HepG2 (cell line): ENCODE measurements around the gene SLC13A5. TPM values are rescaled to one million over a fixed set of nuclear protein-coding genes. Genes with fewer than 3 reads are reported as not detected.

Experiments used
- ATAC-seq: fragments of 200-7000 bp; cut with Tn5 transposase; 3 replicates; pipeline ENCODE4 v1.9.1; 2020; ENCODE audit warnings: mild to moderate bottlenecking, moderate library complexity
- BruUV-seq: library from RNA; stranded (reverse); fragments of 400-500 nt; replicated peaks from 2 replicates; lab custom pipeline; 2021; lab: Mats Ljungman, UMichigan
- CTCF ChIA-PET: fragments of 300-600 bp; formaldehyde crosslinking; extraction: SDS; loops from one replicate; lab custom pipeline; 2021; ENCODE audit warnings: low total read pairs, inconsistent platforms, low intra/inter-chr PET ratio; lab: Yijun Ruan, JAX
- POLR2A ChIA-PET: fragments of 350-600 bp; sonication (Branson Sonifier 250); formaldehyde crosslinking; loops from one replicate; lab custom pipeline; 2020; ENCODE audit warnings: antibody characterized with exemption, inconsistent platforms; lab: Yijun Ruan, JAX
- DNase-seq: peaks from one replicate; pipeline ENCODE4 v3.0.0-alpha.2; 2015; ENCODE audit warnings: low spot score
- FAIRE-seq: peaks from 3 replicates; lab custom pipeline; 2011; peaks lifted over from hg19 to GRCh38; lab: Jason Lieb, UNC
- H2AFZ ChIP-seq: one replicate; pipeline ENCODE4 v1.6.1; 2011; ENCODE audit warnings: low read length, inconsistent platforms
- H3K27ac ChIP-seq: fragments of 300-600 bp; 3 replicates; pipeline ENCODE4 v1.8.0; 2011; ENCODE audit warnings: mixed run types, mild to moderate bottlenecking, mixed read lengths, low read length, inconsistent platforms; ENCODE audit not compliant: insufficient read depth; ENCODE audit errors: extremely low read length
- H3K27me3 ChIP-seq, 2 experiments: fragments of 200-600 bp in 1 of 2; 2 replicates in 1 of 2; 3 replicates in 1 of 2; pipeline versions ENCODE4 v1.6.0 to v1.8.0; 2011; ENCODE audit warnings: low read length in 2 of 2, mild to moderate bottlenecking in 2 of 2, moderate library complexity in 2 of 2, inconsistent platforms in 1 of 2; ENCODE audit not compliant: insufficient read depth in 2 of 2, control insufficient read depth in 1 of 2
- H3K36me3 ChIP-seq, 2 experiments: fragments of 200-600 bp in 1 of 2; replicated peaks in 1 of 2; 2 replicates in 1 of 2; 3 replicates in 1 of 2; pipeline versions ENCODE4 v1.5.1 to v1.8.0; 2011; ENCODE audit warnings: low read length in 2 of 2, inconsistent platforms in 1 of 2; ENCODE audit not compliant: insufficient read depth in 2 of 2, control insufficient read depth in 1 of 2
- H3K4me1 ChIP-seq: 2 replicates; pipeline ENCODE4 v1.5.1; 2012; ENCODE audit warnings: low read length, inconsistent platforms; ENCODE audit not compliant: insufficient read depth
- H3K4me2 ChIP-seq: 2 replicates; pipeline ENCODE4 v1.6.0; 2011; ENCODE audit warnings: low read depth, low read length, inconsistent platforms
- H3K4me3 ChIP-seq, 3 experiments: fragments of 200-600 bp in 1 of 3; sonication (generic), shearing (Covaris generic) in 1 of 3; replicated peaks in 1 of 3; 2 replicates each; pipeline ENCODE4 v1.5.1; 2011 to 2016; ENCODE audit warnings: low read length in 3 of 3, inconsistent platforms in 2 of 3, low read depth in 2 of 3, mild to moderate bottlenecking in 2 of 3, control low read depth in 1 of 3, mixed read lengths in 1 of 3; ENCODE audit not compliant: insufficient read depth in 1 of 3
- H3K79me2 ChIP-seq: one replicate; pipeline ENCODE4 v1.6.1; 2011; ENCODE audit warnings: low read length, inconsistent platforms; ENCODE audit not compliant: insufficient read depth
- H3K9ac ChIP-seq: 2 replicates; pipeline ENCODE4 v1.6.0; 2011; ENCODE audit warnings: mild to moderate bottlenecking, low read depth, low read length, inconsistent platforms; ENCODE audit not compliant: insufficient read depth
- H3K9me3 ChIP-seq: 2 replicates; pipeline ENCODE4 v1.5.1; 2012; ENCODE audit warnings: mild to moderate bottlenecking, low read length
- H4K20me1 ChIP-seq: 2 replicates; pipeline ENCODE4 v1.6.0; 2011; ENCODE audit warnings: inconsistent platforms, mild to moderate bottlenecking, low read length, moderate library complexity; ENCODE audit not compliant: insufficient read depth
- ATF1 ChIP-seq: IDR thresholded peaks from 2 replicates; pipeline ENCODE4 v1.6.1; 2016; ENCODE audit warnings: mild to moderate bottlenecking, control low read depth
- GATAD2A ChIP-seq: IDR thresholded peaks from 2 replicates; pipeline ENCODE4 v1.6.1; 2016
- HNRNPK ChIP-seq: fragments of 200-400 bp; formaldehyde crosslinking; IDR thresholded peaks from 2 replicates; pipeline ENCODE4 v1.6.1; 2018; ENCODE audit warnings: low read length, low read depth, moderate library complexity, mild to moderate bottlenecking; ENCODE audit not compliant: poor library complexity, severe bottlenecking
- HNRNPL ChIP-seq: fragments of 200-400 bp; formaldehyde crosslinking; IDR thresholded peaks from 2 replicates; pipeline ENCODE4 v1.6.1; 2017; ENCODE audit warnings: mild to moderate bottlenecking, low read depth, low read length
- PPARG ChIP-seq: conservative IDR thresholded peaks from 2 replicates; pipeline ENCODE4 v1.6.1; 2016; ENCODE audit warnings: missing biosample characterization, missing genetic modification reagents
- SIN3B ChIP-seq: fragments of 150-350 bp; IDR thresholded peaks from 2 replicates; pipeline ENCODE4 v1.6.1; 2014; ENCODE audit warnings: low read length
- SMC3 ChIP-seq: IDR thresholded peaks from 2 replicates; pipeline ENCODE4 v1.6.1; 2011; ENCODE audit warnings: low read length, improper control_type of control experiment
- SOX13 ChIP-seq, 3 experiments: fragments of 450-650 bp in 1 of 3; sonication (generic) in 1 of 3; formaldehyde crosslinking in 1 of 3; IDR thresholded peaks in 2 of 3; conservative IDR thresholded peaks in 1 of 3; 2 replicates each; pipeline versions ENCODE4 v1.5.0 to v1.6.1; 2016 to 2020; ENCODE audit warnings: antibody characterized with exemption in 1 of 3, mild to moderate bottlenecking in 1 of 3, missing compliant biosample characterization in 1 of 3, missing genetic modification reagents in 1 of 3, moderate library complexity in 1 of 3
- TARDBP ChIP-seq: sonication (generic); formaldehyde crosslinking; IDR thresholded peaks from 2 replicates; pipeline ENCODE4 v1.8.0; 2022; ENCODE audit warnings: mild to moderate bottlenecking, missing genetic modification reagents
- TGIF2 ChIP-seq: IDR thresholded peaks from 2 replicates; pipeline ENCODE4 v1.6.1; 2016; ENCODE audit warnings: control low read depth, missing compliant biosample characterization
- USF2 ChIP-seq, 2 experiments: sonication (generic) in 1 of 2; formaldehyde crosslinking in 1 of 2; IDR thresholded peaks; 2 replicates each; pipeline versions ENCODE4 v1.5.1 to v1.6.1; 2011 to 2020; ENCODE audit warnings: borderline replicate concordance in 1 of 2, low read depth in 1 of 2, low read length in 1 of 2, mild to moderate bottlenecking in 1 of 2, missing genetic modification reagents in 1 of 2, moderate library complexity in 1 of 2
- ZBTB1 ChIP-seq: sonication (generic); formaldehyde crosslinking; IDR thresholded peaks from 2 replicates; pipeline ENCODE4 v1.4.0; 2020; ENCODE audit warnings: missing genetic modification reagents, borderline replicate concordance
- ZNF589 ChIP-seq: sonication (generic); formaldehyde crosslinking; conservative IDR thresholded peaks from 2 replicates; pipeline ENCODE4 v1.8.0; 2022; ENCODE audit warnings: mild to moderate bottlenecking, moderate library complexity, missing genetic modification reagents
- WGBS: methylation state at CpG from one replicate; pipeline ENCODE4 v1.1.6; 2017; ENCODE audit warnings: low lambda C conversion rate; 5-methylcytosine and 5-hydroxymethylcytosine counted together
- in situ Hi-C: cut with HindIII; loops from 2 replicates; pipeline ENCODE4 v1.10.0; 2017; ENCODE audit warnings: low pct_unique_long_range_greater_than_20kb; ENCODE audit not compliant: extremely low pct_ligation_motif_present
- intact Hi-C: fragments of 100-400 bp; cut with micrococcal nuclease; formaldehyde crosslinking; loops from one replicate; pipeline ENCODE4 v1.10.0; 2022; ENCODE audit not compliant: unreplicated experiment
- polyA plus RNA-seq, 8 experiments: library from polyadenylated mRNA; depleted of rRNA in 3 of 8; stranded (reverse) in 7 of 8; unstranded in 1 of 8; fragments of >200 nt; fragmentation: Illumina TruSeq in 4 of 8; extraction: Trizol in 4 of 8; gene quantifications; 2 replicates each; pipeline versions ENCODE4 v1.2.1 to v1.2.3, GENCODE V29; 2011 to 2016; ENCODE audit warnings: low read depth in 4 of 8, missing spikeins in 1 of 8, mixed read lengths in 1 of 8; ENCODE audit not compliant: insufficient read depth in 1 of 8
- total RNA-seq, 5 experiments: library from RNA; depleted of rRNA; stranded (reverse); fragments of >200 nt; fragmentation: Illumina TruSeq; extraction: Trizol; gene quantifications; 2 replicates each; pipeline ENCODE4 v1.2.3, GENCODE V29; 2016; ENCODE audit warnings: low read depth in 1 of 5

The SLC13A5 gene
- total and polyA plus RNA-seq, 2 of the 13 experiments (the other 11 are each of a cell fraction or from before 2014, with no cell fraction given) = 42.8 to 310 TPM

GRCh38 chr17:6669479-6670212 is 43.5 kb downstream of the SLC13A5 start:
- TF ChIP-seq SMC3 (no peak), HNRNPL (peak; percentile 31; the same call in 1 of the 2 replicates)
- TF ChIP-seq, all 625 proteins: peak for 1
- Histone ChIP-seq H3K4me2 (no peak overlapping the region), H3K4me3 (no peak overlapping the region), H4K20me1 (no peaks in the 10 kb centered on the region), H2AFZ (no peak overlapping the region), H3K27ac (no peak overlapping the region), H3K4me1 (peaks cover 51% of the 10 kb centered on the region), H3K27me3 (no peaks in the 10 kb centered on the region), H3K79me2 (no peaks in the 10 kb centered on the region), H3K9me3 (no peaks in the 10 kb centered on the region), H3K9ac (no peak overlapping the region), H3K36me3 (no peaks in the 10 kb centered on the region)
- WGBS = over 99% methylated on average over 10 of the region's 10 CpGs
- DNase-seq = no peak
- FAIRE-seq = no peak
- in situ Hi-C loops (loop anchor here (5.0 to 10.0 kb wide), 3 partner anchors 43 to 345 kb away; partner anchors contain the start of genes RNASEK, SLC13A5 and TEKT1), intact Hi-C loops (no loop called here)
- ChIA-PET CTCF (no interaction called here), POLR2A (interaction anchor here (1.2 to 4.3 kb wide), 4 partner anchors 7 to 43 kb away, joined by 3 to 33 read pairs (median 8); partner anchors contain the start of gene SLC13A5)
- no peak for ATAC-seq
- BruUV-seq = no TSS peak

- ChIA-PET CTCF (interaction anchor here (1.2 kb wide), 1 partner anchor 44 kb away, joined by 4 read pairs; the partner anchor contains the start of gene SLC13A5), POLR2A (interaction anchor here (1.2 to 4.3 kb wide), 3 partner anchors 8 to 44 kb away, joined by 3 to 33 read pairs (median 8); partner anchors contain the start of gene SLC13A5)
- peak overlapping the region; percentile 29 for H3K27ac ChIP-seq
- no peak overlapping the region for H3K4me3 ChIP-seq
- ATAC-seq = peak; percentile 23
- no TSS peak for BruUV-seq
- DNase-seq = peak; percentile 65
- peaks cover 51% of the 10 kb centered on the region for H3K4me1 ChIP-seq
- H3K27me3 ChIP-seq = no peaks in the 10 kb centered on the region
- H3K9ac ChIP-seq = no peak overlapping the region
- peak overlapping the region; percentile 37; the same call in 1 of the 2 replicates for H3K4me2 ChIP-seq
- H3K36me3 ChIP-seq = no peaks in the 10 kb centered on the region
- no peak for FAIRE-seq
- H4K20me1 ChIP-seq = no peaks in the 10 kb centered on the region
- H3K79me2 ChIP-seq = no peaks in the 10 kb centered on the region
- in situ Hi-C loops (loop anchor here (5.0 to 10.0 kb wide), 3 partner anchors 43 to 346 kb away; partner anchors contain the start of genes RNASEK, SLC13A5 and TEKT1), intact Hi-C loops (no loop called here)
- WGBS = 48% methylated on average over 14 of the region's 14 CpGs
- no peaks in the 10 kb centered on the region for H3K9me3 ChIP-seq
- H2AFZ ChIP-seq = no peak overlapping the region
- TF ChIP-seq ZBTB1 (CRISPR knock-in tag) = no peak
- no peak for TF ChIP-seq HNRNPK
- 0 out of 2 replicates have a peak, but pooled peaks have one; percentile 22 for TF ChIP-seq GATAD2A
- TF ChIP-seq SIN3B = no peak
- TF ChIP-seq SOX13 (IDR thresholded peaks at IDR 0.05) = no peak
- TF ChIP-seq SOX13 (CRISPR knock-in tag; conservative IDR thresholded peaks at IDR 0.05 in 1 of 2, IDR thresholded peaks at IDR 0.05 in 1 of 2) = peak in 1 of 2 experiments; percentile 64; a peak in 1 of 4 replicates
- no peak for TF ChIP-seq TGIF2 (CRISPR knock-in tag)
- TF ChIP-seq USF2 (IDR thresholded peaks at IDR 0.05; ENCODE audit: low read depth, low read length) = 0 out of 2 replicates have a peak, but pooled peaks have one; percentile 11
- TF ChIP-seq USF2 (CRISPR knock-in tag; IDR thresholded peaks at IDR 0.05; ENCODE audit: borderline replicate concordance) = no peak
- TF ChIP-seq ZNF589 = no peak
- 0 out of 2 replicates have a peak, but pooled peaks have one; percentile 19 for TF ChIP-seq TARDBP (CRISPR knock-in tag)
- peak; percentile 84 for TF ChIP-seq PPARG
- TF ChIP-seq ATF1 = peak; percentile 28; the same call in 1 of the 2 replicates
Observed at GRCh38 chr17:6668727-6669425, 44.3 kb downstream of the SLC13A5 start.
